ENCODE data around the gene ADAM12. TPM values are rescaled to one million over a fixed set of nuclear protein-coding genes. Genes with fewer than 3 reads are reported as not detected.

The ADAM12 gene
- total RNA-seq, 1 experiment from 2014 or later: 0.24 TPM

DNA sequence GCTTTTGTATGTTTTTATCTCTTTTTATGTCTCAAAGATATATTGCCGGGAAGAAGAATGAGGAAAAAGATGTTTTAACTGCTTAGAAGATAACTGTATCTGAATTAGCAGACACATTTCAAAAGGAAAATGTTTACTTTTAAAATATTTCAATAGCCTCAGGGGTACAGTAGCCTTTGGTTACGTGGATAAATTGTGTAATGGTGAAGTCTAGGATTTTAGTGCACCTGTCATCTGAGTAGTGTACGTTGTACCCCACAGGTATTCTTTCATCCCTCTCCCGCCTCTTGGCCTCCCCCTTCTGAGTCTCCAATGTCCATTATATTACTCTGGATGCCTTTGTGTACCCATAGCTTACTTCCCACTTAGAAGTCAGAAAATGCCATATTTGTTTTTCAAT lies 269.8 kb downstream of the ADAM12 start:
- Histone ChIP-seq H3K4me1 (ENCODE audit: insufficient read depth, low read length) (peaks cover 8% of the 10 kb centered on the region), H3K9me3 (ENCODE audit: control insufficient read depth, low read depth, low read length) (no peaks in the 10 kb centered on the region), H2BK120ac (ENCODE audit: low read depth, low read length, poor library complexity, severe bottlenecking) (no peak overlapping the region), H3K23ac (ENCODE audit: insufficient read length, low read depth, low read length) (no peak overlapping the region), H2BK15ac (ENCODE audit: low read depth, low read length) (no peak overlapping the region), H3K18ac (ENCODE audit: insufficient read length, low read depth, low read length) (no peak overlapping the region), H4K20me1 (ENCODE audit: control insufficient read depth, insufficient read depth, insufficient read length) (no peaks in the 10 kb centered on the region), H2BK5ac (ENCODE audit: insufficient read length, low read length) (no peak overlapping the region), H3K23me2 (ENCODE audit: insufficient read length, low read depth, low read length, poor library complexity, severe bottlenecking) (peaks cover 2% of the 10 kb centered on the region), H3K56ac (ENCODE audit: insufficient read length, low read depth, low read length) (no peak overlapping the region), H3T11ph (ENCODE audit: low read length) (no peak overlapping the region), H4K8ac (replicated peaks; ENCODE audit: insufficient read length, low read depth, low read length) (no peak overlapping the region), H3K14ac (ENCODE audit: insufficient read depth, low read length) (no peak overlapping the region), H4K91ac (ENCODE audit: insufficient read length, low read depth, low read length) (no peak overlapping the region), H3K79me1 (ENCODE audit: insufficient read depth, low read depth, low read length, poor library complexity, severe bottlenecking) (no peaks in the 10 kb centered on the region), H2BK12ac (ENCODE audit: insufficient read length, low read depth, low read length) (no peak overlapping the region), H2AFZ (ENCODE audit: low read length) (no peak overlapping the region), H3K27ac (ENCODE audit: insufficient read length, low read depth, low read length) (no peak overlapping the region), H3K27me3 (ENCODE audit: insufficient read depth, low read length) (no peaks in the 10 kb centered on the region), H3K4me2 (ENCODE audit: insufficient read depth, insufficient read length, low read length) (no peak overlapping the region), H3K79me2 (ENCODE audit: insufficient read depth, low read length) (no peaks in the 10 kb centered on the region), H4K5ac (ENCODE audit: insufficient read length, low read depth, low read length) (no peak overlapping the region), H2AK5ac (ENCODE audit: insufficient read length, low read length) (no peak overlapping the region), H3K9ac (ENCODE audit: extremely low read depth, insufficient read length, low read length) (no peak overlapping the region), H3K4ac (ENCODE audit: low read depth, low read length) (no peak overlapping the region), H2BK20ac (ENCODE audit: low read depth, low read length, poor library complexity, severe bottlenecking) (no peak overlapping the region)
- WGBS (ENCODE audit: extremely low coverage, insufficient read length, low lambda C conversion rate): no CpG with 5 or more reads among the region's 4 CpGs
- peaks cover 4 to 8% of the 10 kb centered on the region in 2 experiments; a peak in 4 of 5 replicates for H3K9me3 Mint-ChIP-seq
- TF ChIP-seq, protein P1, sequence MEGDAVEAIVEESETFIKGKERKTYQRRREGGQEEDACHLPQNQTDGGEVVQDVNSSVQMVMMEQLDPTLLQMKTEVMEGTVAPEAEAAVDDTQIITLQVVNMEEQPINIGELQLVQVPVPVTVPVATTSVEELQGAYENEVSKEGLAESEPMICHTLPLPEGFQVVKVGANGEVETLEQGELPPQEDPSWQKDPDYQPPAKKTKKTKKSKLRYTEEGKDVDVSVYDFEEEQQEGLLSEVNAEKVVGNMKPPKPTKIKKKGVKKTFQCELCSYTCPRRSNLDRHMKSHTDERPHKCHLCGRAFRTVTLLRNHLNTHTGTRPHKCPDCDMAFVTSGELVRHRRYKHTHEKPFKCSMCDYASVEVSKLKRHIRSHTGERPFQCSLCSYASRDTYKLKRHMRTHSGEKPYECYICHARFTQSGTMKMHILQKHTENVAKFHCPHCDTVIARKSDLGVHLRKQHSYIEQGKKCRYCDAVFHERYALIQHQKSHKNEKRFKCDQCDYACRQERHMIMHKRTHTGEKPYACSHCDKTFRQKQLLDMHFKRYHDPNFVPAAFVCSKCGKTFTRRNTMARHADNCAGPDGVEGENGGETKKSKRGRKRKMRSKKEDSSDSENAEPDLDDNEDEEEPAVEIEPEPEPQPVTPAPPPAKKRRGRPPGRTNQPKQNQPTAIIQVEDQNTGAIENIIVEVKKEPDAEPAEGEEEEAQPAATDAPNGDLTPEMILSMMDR (conservative IDR thresholded peaks at IDR 0.05): no peak
- no peak overlapping the region for H3K4me3 Mint-ChIP-seq
- peaks cover 5% of the 10 kb centered on the region; the same call in 1 of the 2 replicates for H3K27me3 Mint-ChIP-seq (ENCODE audit: low read depth)
- peaks cover 33 to 35% of the 10 kb centered on the region in 2 experiments for H3K4me1 Mint-ChIP-seq
- H3K36me3 Mint-ChIP-seq (ENCODE audit: insufficient read depth in 1 of 3, low read depth in 3 of 3): peaks cover 0 to 2% (median 0%) of the 10 kb centered on the region in 3 experiments; a peak in 3 of 7 replicates
- no peak for DNase-seq
- H3K27ac Mint-ChIP-seq: no peak overlapping the region

All from H9 (cell line).